AG09309 (cell line): ENCODE measurements around the gene NADK2.
A peak's percentile ranks its signal among the peaks of the same experiment; 100 is the strongest.

ENCODE experiments used
- DNase-seq: peaks from one replicate; pipeline ENCODE4 v3.0.0-alpha.2; 2010; ENCODE audit warnings: low read depth
- H3K4me3 ChIP-seq: 2 replicates; pipeline ENCODE4 v1.5.1; 2011; ENCODE audit warnings: mild to moderate bottlenecking, low read depth, low read length, moderate library complexity; ENCODE audit not compliant: control insufficient read depth
- TF ChIP-seq, protein P1 (sequence below): IDR thresholded peaks from 2 replicates; pipeline ENCODE4 v1.5.1; 2011; ENCODE audit warnings: mild to moderate bottlenecking, low read depth, low read length, inconsistent platforms; ENCODE audit not compliant: insufficient read depth, control insufficient read depth; ENCODE audit errors: missing control alignments

Gene NADK2

DNA sequence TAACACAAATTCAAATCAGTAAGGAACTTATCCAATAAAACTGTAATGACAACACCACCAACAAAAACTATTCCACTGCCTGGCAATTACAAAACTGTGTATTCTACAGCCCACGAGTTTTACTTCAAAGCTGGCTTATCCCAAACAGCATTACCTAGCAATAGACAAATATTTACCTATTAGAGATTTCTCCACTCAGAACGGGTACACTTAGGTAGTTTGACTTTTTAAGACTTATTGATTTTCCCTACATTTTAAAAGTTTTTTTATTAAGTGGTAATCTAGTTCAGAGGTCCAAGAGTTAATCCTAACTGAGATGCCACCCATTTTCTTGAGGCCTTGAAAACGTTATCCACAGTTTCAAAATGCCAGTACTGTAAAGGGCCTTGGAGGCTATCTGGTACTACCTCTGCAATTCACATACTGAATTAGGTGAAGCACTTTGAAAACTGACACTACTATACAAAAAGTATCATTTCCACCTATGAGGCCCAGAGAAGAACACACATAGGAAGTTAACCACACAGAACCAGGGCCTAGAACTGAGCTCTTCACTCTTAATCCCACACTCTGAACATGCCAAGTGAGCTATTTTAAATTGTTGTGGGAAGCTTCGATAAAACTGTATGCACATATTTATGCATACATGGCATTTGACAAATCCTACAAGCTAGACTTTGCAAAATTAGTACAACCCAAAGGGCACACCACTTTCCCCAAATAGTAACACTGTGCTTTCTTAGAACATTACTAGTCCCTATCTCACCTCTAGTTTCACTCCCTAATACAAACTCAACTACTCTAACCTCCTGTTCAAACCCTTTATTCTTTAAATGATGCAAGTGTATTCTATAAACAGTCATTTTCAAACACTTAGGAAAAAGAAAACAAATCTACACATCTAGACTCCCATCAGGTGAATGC is 2.1 kb downstream of the NADK2 start:
- no peak for DNase-seq
- TF ChIP-seq, protein P1, sequence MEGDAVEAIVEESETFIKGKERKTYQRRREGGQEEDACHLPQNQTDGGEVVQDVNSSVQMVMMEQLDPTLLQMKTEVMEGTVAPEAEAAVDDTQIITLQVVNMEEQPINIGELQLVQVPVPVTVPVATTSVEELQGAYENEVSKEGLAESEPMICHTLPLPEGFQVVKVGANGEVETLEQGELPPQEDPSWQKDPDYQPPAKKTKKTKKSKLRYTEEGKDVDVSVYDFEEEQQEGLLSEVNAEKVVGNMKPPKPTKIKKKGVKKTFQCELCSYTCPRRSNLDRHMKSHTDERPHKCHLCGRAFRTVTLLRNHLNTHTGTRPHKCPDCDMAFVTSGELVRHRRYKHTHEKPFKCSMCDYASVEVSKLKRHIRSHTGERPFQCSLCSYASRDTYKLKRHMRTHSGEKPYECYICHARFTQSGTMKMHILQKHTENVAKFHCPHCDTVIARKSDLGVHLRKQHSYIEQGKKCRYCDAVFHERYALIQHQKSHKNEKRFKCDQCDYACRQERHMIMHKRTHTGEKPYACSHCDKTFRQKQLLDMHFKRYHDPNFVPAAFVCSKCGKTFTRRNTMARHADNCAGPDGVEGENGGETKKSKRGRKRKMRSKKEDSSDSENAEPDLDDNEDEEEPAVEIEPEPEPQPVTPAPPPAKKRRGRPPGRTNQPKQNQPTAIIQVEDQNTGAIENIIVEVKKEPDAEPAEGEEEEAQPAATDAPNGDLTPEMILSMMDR, result no peak
- peak overlapping the region; percentile 93; the same call in 1 of the 2 replicates for H3K4me3 ChIP-seq

DNA sequence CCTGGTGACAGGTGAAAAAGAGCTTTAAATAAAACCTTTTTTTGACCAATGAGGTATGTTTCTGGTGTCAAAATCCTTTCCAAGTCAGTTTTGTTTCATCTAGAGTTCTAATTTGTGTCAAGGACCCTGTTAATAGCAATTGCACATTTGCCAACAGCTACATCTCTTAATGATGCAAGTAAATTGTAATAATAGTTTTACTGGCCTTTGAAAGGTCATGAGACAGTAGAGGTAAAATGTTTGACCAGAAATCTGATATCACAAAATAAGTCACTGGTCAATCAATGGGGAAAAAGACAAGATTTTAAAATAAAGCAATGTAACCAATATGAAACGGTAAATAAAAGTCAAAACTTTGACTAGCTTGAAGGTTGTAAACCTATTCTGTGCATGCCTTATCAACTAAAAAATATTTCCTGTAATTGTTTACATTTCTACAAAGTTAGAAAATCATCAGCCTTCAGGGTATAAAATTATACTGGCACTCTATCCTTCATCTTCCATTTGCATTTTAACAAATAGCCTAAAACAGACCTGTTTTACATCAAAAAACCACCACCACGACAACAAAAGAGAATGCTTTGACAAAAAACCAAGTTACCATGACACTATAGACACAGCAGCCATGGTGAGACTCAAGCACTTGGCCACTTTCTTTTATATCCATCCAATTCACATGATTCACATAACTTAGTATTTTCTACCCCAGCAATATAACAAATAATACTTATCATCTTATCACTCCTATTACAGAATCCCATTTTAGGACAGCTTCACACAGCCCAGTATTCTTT is 3.0 kb downstream of the NADK2 start:
- TF ChIP-seq, protein P1, result no peak
- DNase-seq, result no peak
- no peak overlapping the region for H3K4me3 ChIP-seq

DNA sequence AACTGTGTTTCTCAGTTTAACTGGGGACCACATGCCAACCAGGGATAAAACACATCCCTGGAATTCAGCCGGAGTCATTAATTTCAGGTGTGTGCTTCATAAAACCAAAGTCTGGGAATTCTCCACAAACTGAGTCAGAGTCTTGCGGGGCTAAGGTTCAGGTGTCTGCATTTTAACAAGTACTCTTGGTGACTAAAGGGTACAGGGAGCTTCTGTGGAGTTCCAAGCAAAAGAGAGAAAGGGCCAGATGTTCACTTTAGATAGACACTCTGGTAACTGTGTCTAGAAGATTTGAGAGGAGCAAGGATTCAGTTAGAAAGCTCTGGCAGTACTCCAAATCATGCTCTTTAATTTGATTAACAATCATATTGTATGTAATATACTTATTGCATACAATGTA is 4.0 kb downstream of the NADK2 start:
- TF ChIP-seq, protein P1, result no peak
- DNase-seq, result no peak
- H3K4me3 ChIP-seq, result no peak overlapping the region

DNA sequence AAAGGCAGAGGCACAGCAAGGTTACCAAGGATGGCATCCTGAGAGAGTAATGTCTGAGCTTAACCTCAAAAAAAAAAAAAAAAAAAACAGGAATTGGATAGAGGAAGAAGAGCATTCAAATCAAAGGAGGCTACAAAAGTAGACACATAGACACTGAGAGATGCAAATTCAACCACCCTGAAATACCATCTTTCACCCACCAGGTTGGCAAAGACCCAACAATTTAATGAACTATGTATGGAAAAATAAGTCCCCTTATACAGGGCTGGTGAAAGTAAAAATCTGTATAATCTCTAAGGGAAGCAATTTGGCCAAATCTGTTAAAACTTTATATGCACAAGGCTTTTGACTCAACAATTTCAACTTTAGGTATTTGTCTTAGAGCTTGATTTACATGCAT is 4.9 kb downstream of the NADK2 start:
- H3K4me3 ChIP-seq, result no peak overlapping the region
- TF ChIP-seq, protein P1, result no peak
- no peak for DNase-seq

DNA sequence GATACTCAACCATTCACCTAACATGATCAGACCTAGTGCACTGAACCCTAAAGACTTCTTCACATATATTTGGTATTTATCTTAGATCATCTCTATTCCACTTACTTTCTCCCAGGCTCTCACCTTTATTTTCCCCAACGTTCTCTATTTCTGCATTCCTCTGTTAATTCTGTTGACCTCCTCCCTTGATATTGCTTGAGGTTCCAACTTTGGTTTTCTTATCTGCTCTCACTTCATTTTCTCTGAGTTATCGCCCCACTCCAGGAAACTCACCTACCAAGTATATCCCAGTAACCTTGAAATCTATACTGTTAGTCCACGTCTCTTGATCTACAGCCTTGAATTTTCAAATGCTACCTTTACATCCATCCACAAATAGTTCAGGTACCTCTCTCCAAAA is 9.2 kb downstream of the NADK2 start:
- no peak for DNase-seq
- TF ChIP-seq, protein P1, result no peak

DNA sequence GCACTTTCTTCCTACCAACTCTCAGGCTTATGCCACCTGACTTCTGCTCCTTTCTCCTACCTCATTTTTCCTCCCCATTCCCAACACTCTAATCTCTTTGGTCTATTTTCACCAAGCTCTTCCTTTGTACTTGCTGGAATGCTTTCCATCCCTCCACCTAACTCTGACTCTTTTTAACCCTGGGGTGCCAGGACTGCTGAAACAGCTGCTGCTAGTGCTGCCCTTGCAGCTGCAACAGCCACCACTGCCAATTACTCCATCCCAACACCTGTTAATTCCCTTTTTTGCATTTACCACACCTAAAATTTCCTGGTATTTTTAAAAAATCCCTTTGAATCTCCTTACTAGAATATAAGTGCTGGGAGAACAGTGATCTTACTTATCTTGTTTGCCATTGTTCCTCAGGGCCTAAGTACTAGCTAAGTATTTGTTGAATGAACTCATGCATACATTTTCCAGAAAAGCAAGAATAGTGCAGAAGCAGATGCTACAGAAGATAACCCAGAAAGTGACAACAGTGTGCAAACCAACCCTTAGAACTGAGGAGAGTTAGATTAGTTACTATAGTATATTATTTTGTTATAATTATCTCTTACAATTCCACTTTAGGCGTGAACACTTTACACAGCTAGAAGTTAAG is 11.5 kb downstream of the NADK2 start:
- TF ChIP-seq, protein P1, result no peak
- DNase-seq, result no peak
- no peak overlapping the region for H3K4me3 ChIP-seq

More for the DNA sequence above, 9.2 kb downstream of the NADK2 start:
- H3K4me3 ChIP-seq, result no peak overlapping the region
